ENCODE measurements around the gene FAM170B.
A peak's percentile ranks its signal among the peaks of the same experiment; 100 is the strongest.

The FAM170B gene

GRCh38 chr10:49169776-49170175 is 36.0 kb upstream of the FAM170B start:
- DNase-seq (ENCODE audit: low spot score), result peak; percentile 25

- no peak for DNase-seq (ENCODE audit: low spot score)
These were observed 35.1 kb upstream of the FAM170B start for GRCh38 chr10:49168831-49169500.

GRCh38 chr10:49168171-49168540 is 34.3 kb upstream of the FAM170B start:
- DNase-seq (ENCODE audit: low spot score), result peak; percentile 30

- peak; percentile 20 for DNase-seq (ENCODE audit: low spot score)
These were observed 33.8 kb upstream of the FAM170B start for GRCh38 chr10:49167425-49168170.

- peak; percentile 29 for DNase-seq (ENCODE audit: low spot score)
These were observed 32.9 kb upstream of the FAM170B start for GRCh38 chr10:49166484-49167400.

GRCh38 chr10:49165821-49166483 is 32.1 kb upstream of the FAM170B start:
- DNase-seq (ENCODE audit: low spot score), result peak; percentile 17

- DNase-seq (ENCODE audit: low spot score), result peak; percentile 25
These were observed 31.4 kb upstream of the FAM170B start for GRCh38 chr10:49165259-49165658.

- peak; percentile 66 for DNase-seq (ENCODE audit: low spot score)
These were observed 30.9 kb upstream of the FAM170B start for GRCh38 chr10:49164559-49165188.

- peak; percentile 22 for DNase-seq (ENCODE audit: low spot score)
These were observed 29.9 kb upstream of the FAM170B start for GRCh38 chr10:49163741-49164140.

- peak; percentile 25 for DNase-seq (ENCODE audit: low spot score)
These were observed 29.0 kb upstream of the FAM170B start for GRCh38 chr10:49162761-49163310.

GRCh38 chr10:49162063-49162462 is 28.2 kb upstream of the FAM170B start:
- no peak for DNase-seq (ENCODE audit: low spot score)

- peak; percentile 38 for DNase-seq (ENCODE audit: low spot score)
These were observed 27.7 kb upstream of the FAM170B start for GRCh38 chr10:49161411-49161997.

GRCh38 chr10:49160814-49161213 is 27.0 kb upstream of the FAM170B start:
- no peak for DNase-seq (ENCODE audit: low spot score)

GRCh38 chr10:49160110-49160509 is 26.3 kb upstream of the FAM170B start:
- DNase-seq (ENCODE audit: low spot score), result no peak

GRCh38 chr10:49158915-49159314 is 25.1 kb upstream of the FAM170B start:
- no peak for DNase-seq (ENCODE audit: low spot score)

GRCh38 chr10:49158404-49158803 is 24.6 kb upstream of the FAM170B start:
- DNase-seq (ENCODE audit: low spot score), result no peak

- no peak for DNase-seq (ENCODE audit: low spot score)
These were observed 23.4 kb upstream of the FAM170B start for GRCh38 chr10:49157229-49157628.

GRCh38 chr10:49154641-49155040 is 20.8 kb upstream of the FAM170B start:
- no peak for DNase-seq (ENCODE audit: low spot score)

GRCh38 chr10:49153971-49154370 is 20.1 kb upstream of the FAM170B start:
- no peak for DNase-seq (ENCODE audit: low spot score)

GRCh38 chr10:49153115-49153514 is 19.3 kb upstream of the FAM170B start:
- DNase-seq (ENCODE audit: low spot score), result no peak

- no peak for DNase-seq (ENCODE audit: low spot score)
These were observed 18.8 kb upstream of the FAM170B start for GRCh38 chr10:49152663-49153062.
